ES-I3 (cell line): ENCODE measurements around the gene NELFCD.

Experiments
- H3K36me3 ChIP-seq: 2 replicates; pipeline ENCODE4 v1.6.1; 2013; ENCODE audit warnings: mild to moderate bottlenecking, low read length, control low read depth, moderate library complexity; ENCODE audit not compliant: insufficient read depth
- H3K4me1 ChIP-seq: 2 replicates; pipeline ENCODE4 v1.6.1; 2013; ENCODE audit warnings: mild to moderate bottlenecking, control low read depth, low read length; ENCODE audit not compliant: insufficient read depth
- H3K9ac ChIP-seq: 2 replicates; pipeline ENCODE4 v1.6.1; 2013; ENCODE audit warnings: low read depth, mild to moderate bottlenecking, low read length, moderate library complexity
- H3K9me3 ChIP-seq: 2 replicates; pipeline ENCODE4 v1.6.1; 2013; ENCODE audit warnings: mild to moderate bottlenecking, low read length, moderate library complexity; ENCODE audit not compliant: control insufficient read depth, insufficient read depth

Gene NELFCD

DNA sequence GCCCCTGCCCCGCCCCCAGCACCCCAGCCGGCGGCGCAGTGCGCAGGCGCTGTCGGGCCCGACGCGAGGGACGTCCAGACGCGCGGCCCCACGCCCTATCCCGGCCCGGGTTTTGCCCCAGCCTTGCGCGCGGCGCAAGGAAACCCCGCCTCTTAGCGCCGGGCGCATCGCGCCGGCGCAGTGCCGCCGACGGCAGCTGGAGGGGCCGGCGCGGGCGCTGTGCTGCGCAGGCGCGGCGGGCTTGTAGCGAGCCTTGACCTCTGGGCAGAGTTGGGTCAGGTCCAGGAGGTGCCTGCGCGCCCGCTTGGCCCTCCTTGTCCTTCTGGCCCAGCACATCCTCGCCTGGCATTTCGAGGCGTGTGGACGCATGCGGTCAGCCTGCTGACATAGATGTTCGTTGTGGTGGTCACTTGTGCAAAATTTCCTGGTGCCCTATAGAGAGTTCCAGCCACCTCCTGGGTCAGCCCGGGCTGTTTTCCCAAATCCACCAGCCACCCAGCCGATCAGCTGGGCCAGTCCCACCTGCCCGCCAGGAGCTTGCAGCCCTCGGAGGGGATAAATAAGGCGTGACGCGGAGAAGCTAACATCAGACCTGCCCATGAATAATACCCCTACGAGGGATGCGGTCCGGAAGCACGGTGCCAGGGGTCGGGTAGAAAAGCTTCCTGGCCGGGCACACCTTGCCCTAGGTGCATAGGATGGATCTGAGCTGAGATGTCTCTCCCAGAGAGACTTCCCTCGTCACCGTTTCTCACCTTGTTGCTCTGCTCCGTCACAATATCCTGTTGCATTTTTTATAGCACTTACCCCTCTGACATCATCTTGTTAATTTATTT is 62.0 kb downstream of the NELFCD start:
- Histone ChIP-seq H3K9ac (peak overlapping the region; percentile 57; the same call in 1 of the 2 replicates), H3K9me3 (no peaks in the 10 kb centered on the region), H3K4me1 (no peaks in the 10 kb centered on the region), H3K36me3 (no peaks in the 10 kb centered on the region; the same call in 1 of the 2 replicates)

DNA sequence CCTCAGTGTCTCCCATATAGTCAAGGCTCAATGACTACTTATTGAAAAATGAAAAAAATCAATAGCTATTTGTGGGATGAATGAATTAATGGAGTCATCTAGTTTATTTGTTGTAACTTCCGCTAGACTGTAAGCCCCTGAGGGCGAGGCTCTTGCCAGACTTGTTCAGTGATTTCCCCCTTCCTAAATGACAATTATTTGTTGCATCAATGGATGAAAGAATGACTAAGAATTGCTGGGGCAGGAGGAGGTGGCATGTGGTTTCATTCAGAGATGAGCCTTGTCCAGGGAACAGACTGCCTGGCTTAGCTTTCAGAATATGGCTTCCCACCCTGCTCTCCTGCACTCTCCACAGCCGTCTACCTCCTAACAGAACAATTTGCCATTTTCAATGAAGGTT is 62.6 kb downstream of the NELFCD start:
- no peak overlapping the region for H3K9ac ChIP-seq
- H3K36me3 ChIP-seq, result no peaks in the 10 kb centered on the region
- no peaks in the 10 kb centered on the region for H3K4me1 ChIP-seq
- H3K9me3 ChIP-seq, result no peaks in the 10 kb centered on the region

GRCh38 chr20:59044295-59044694 is 63.2 kb downstream of the NELFCD start:
- no peaks in the 10 kb centered on the region for H3K9me3 ChIP-seq
- no peaks in the 10 kb centered on the region for H3K4me1 ChIP-seq
- no peaks in the 10 kb centered on the region for H3K36me3 ChIP-seq
- no peak overlapping the region for H3K9ac ChIP-seq
